Ishikawa (cell line): ENCODE data around the gene SFRP2.

Experiments
- CEBPB ChIP-seq: IDR thresholded peaks from 2 replicates; pipeline ENCODE4 v1.6.1; 2012
- CREB1 ChIP-seq: IDR thresholded peaks from 2 replicates; pipeline ENCODE4 v1.6.1; 2012; ENCODE audit warnings: low read depth
- EGR1 ChIP-seq: IDR thresholded peaks from 2 replicates; pipeline ENCODE4 v1.6.1; 2012
- EP300 ChIP-seq: IDR thresholded peaks from 2 replicates; pipeline ENCODE4 v1.6.1; 2012; ENCODE audit warnings: borderline replicate concordance
- FOXM1 ChIP-seq: IDR thresholded peaks from 2 replicates; pipeline ENCODE4 v1.6.1; 2012; ENCODE audit warnings: low read depth, borderline replicate concordance
- NFIC ChIP-seq: IDR thresholded peaks from 2 replicates; pipeline ENCODE4 v1.6.1; 2012
- RAD21 ChIP-seq: IDR thresholded peaks from 2 replicates; pipeline ENCODE4 v1.6.1; 2012; ENCODE audit warnings: low read depth
- TAF1 ChIP-seq: IDR thresholded peaks from 2 replicates; pipeline ENCODE4 v1.6.1; 2012; ENCODE audit warnings: low read depth, mild to moderate bottlenecking
- TCF12 ChIP-seq: IDR thresholded peaks from 2 replicates; pipeline ENCODE4 v1.6.1; 2012; ENCODE audit warnings: low read depth
- TEAD4 ChIP-seq: IDR thresholded peaks from 2 replicates; pipeline ENCODE4 v1.6.1; 2012
- YY1 ChIP-seq: IDR thresholded peaks from 2 replicates; pipeline ENCODE4 v1.6.1; 2012; ENCODE audit warnings: low read depth
- ZBTB7A ChIP-seq: IDR thresholded peaks from 2 replicates; pipeline ENCODE4 v1.6.1; 2012; ENCODE audit warnings: low read depth
- TF ChIP-seq, protein P1 (sequence below): IDR thresholded peaks from 2 replicates; pipeline ENCODE4 v1.6.1; 2012
- TF ChIP-seq, protein P2 (sequence below): IDR thresholded peaks from 2 replicates; pipeline ENCODE4 v1.6.1; 2012
- TF ChIP-seq, protein P3 (sequence below): IDR thresholded peaks from 2 replicates; pipeline ENCODE4 v1.6.1; 2012; ENCODE audit warnings: low read depth, mild to moderate bottlenecking

SFRP2 gene

DNA sequence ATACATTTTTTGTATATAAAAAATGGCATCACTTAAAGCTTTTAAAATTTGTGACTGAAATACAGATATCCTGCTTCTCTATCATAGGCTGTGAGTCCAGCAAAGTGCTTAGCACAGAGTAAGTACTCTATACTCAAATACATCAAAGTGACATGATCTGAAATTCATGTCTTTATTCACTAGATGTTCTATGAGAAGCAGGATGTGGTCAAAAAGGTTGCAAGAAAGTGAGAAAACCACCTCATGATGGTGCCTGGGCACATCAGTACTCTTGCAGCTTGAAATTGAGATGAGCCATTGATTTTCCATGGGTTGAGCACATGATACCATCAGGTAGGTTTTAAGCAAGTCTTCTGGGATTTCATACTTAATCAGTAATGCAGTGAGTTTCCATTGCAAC, 20.4 kb upstream of the SFRP2 start:
- TF ChIP-seq EGR1, result no peak
- no peak for TF ChIP-seq TEAD4

DNA sequence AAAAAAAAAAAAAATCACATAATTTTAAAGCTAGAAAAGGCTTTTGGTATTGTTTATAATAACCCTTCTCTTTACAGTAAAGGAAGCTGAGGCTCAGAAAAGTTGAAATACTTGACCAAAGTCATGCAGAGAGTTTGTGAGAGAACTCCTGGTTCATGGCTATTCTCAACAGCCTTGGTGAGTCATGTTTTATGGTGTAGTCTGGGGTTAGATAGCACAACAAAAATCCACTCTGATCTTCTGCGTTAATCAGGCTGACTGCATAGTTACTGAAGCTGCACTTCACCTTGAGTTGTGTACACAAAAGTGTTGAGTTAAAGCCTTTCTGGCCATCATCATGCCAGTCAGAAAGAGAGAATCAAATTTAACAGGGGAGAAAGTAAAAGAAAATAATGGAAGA, 19.3 kb upstream of the SFRP2 start:
- no peak for TF ChIP-seq EGR1
- TF ChIP-seq TCF12, result no peak
- TF ChIP-seq, protein P1, sequence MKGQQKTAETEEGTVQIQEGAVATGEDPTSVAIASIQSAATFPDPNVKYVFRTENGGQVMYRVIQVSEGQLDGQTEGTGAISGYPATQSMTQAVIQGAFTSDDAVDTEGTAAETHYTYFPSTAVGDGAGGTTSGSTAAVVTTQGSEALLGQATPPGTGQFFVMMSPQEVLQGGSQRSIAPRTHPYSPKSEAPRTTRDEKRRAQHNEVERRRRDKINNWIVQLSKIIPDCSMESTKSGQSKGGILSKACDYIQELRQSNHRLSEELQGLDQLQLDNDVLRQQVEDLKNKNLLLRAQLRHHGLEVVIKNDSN, result no peak
- TF ChIP-seq CREB1, result no peak
- no peak for TF ChIP-seq CEBPB
- TF ChIP-seq, protein P2, sequence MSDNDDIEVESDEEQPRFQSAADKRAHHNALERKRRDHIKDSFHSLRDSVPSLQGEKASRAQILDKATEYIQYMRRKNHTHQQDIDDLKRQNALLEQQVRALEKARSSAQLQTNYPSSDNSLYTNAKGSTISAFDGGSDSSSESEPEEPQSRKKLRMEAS, result no peak
- no peak for TF ChIP-seq NFIC
- TF ChIP-seq ZBTB7A, result no peak
- no peak for TF ChIP-seq RAD21
- TF ChIP-seq, protein P3, sequence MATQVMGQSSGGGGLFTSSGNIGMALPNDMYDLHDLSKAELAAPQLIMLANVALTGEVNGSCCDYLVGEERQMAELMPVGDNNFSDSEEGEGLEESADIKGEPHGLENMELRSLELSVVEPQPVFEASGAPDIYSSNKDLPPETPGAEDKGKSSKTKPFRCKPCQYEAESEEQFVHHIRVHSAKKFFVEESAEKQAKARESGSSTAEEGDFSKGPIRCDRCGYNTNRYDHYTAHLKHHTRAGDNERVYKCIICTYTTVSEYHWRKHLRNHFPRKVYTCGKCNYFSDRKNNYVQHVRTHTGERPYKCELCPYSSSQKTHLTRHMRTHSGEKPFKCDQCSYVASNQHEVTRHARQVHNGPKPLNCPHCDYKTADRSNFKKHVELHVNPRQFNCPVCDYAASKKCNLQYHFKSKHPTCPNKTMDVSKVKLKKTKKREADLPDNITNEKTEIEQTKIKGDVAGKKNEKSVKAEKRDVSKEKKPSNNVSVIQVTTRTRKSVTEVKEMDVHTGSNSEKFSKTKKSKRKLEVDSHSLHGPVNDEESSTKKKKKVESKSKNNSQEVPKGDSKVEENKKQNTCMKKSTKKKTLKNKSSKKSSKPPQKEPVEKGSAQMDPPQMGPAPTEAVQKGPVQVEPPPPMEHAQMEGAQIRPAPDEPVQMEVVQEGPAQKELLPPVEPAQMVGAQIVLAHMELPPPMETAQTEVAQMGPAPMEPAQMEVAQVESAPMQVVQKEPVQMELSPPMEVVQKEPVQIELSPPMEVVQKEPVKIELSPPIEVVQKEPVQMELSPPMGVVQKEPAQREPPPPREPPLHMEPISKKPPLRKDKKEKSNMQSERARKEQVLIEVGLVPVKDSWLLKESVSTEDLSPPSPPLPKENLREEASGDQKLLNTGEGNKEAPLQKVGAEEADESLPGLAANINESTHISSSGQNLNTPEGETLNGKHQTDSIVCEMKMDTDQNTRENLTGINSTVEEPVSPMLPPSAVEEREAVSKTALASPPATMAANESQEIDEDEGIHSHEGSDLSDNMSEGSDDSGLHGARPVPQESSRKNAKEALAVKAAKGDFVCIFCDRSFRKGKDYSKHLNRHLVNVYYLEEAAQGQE, result no peak
- TF ChIP-seq TEAD4, result no peak
- TF ChIP-seq YY1, result no peak
- TF ChIP-seq FOXM1, result no peak
- no peak for TF ChIP-seq EP300
- TF ChIP-seq TAF1, result no peak

DNA sequence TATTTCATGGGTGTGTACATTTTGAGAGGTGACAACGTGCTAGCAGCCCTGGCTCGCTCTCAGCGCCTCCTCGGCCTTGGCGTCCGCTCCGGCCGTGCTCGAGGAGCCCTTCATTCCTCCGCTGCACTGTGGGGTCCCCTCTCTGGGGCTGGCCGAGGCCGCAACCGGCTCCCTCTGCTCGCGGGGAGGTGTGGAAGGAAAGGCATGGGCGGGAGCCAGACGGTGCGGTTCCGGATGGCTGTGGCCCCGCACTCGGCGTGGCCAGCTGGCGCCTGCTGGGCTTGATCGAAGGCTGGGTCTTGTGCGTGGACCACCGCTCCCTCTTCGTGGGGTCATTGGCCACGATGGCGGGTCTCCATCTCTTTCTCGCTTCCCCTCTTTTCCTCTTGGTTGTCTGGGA, 17.2 kb upstream of the SFRP2 start:
- TF ChIP-seq, protein P3, result no peak
- TF ChIP-seq TCF12 (no peak), CEBPB (no peak), TEAD4 (no peak)

DNA sequence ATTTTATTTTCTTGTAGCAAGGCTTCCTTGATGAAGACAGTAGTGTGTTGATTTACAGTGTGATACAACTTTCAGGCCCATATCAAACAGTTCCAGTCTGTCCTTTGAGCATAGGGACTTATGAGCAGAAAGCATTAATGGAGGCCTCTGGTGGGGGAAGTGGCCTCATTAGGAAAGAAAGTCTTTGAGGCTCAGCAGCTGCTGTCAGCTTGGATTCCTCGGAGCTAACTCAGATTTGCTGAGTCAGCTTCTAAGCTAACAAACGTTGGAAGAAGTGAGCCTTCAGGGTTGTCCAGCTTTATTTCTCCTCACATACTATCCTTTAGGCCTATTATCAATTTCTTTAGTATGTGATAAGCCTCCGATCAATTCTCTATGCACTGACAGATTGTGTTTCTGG, 15.8 kb upstream of the SFRP2 start:
- TF ChIP-seq, protein P1, result no peak
- TF ChIP-seq TCF12 (no peak), CEBPB (no peak), NFIC (no peak), TEAD4 (no peak), ZBTB7A (no peak)
- TF ChIP-seq, protein P3, result no peak

DNA sequence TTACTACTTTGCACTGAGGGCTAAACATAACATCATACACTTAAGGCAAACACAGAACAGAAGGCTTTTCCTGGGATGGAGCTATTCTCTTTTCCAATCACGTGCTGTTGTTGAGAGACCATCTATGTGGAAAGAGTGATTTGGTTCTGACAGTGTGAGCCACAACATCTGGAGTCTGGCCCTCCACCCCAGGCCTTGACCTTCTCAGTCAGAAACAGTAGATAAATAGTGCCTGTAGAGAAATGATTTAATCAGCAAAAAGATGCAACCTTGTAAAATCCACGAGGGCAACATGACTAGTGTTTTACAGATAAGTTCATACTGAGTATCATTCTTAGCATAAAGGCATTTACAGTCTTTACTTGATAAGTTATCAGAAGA, 10.8 kb upstream of the SFRP2 start:
- TF ChIP-seq RAD21, result no peak
- TF ChIP-seq CEBPB, result no peak
- TF ChIP-seq, protein P2, result no peak
- no peak for TF ChIP-seq YY1
- no peak for TF ChIP-seq TCF12
- TF ChIP-seq EGR1, result no peak
- TF ChIP-seq, protein P3, result no peak
- TF ChIP-seq NFIC, result no peak
- TF ChIP-seq EP300, result no peak
- TF ChIP-seq, protein P1, result no peak
- no peak for TF ChIP-seq TAF1
- no peak for TF ChIP-seq FOXM1
- TF ChIP-seq CREB1, result no peak
- TF ChIP-seq TEAD4, result no peak
- TF ChIP-seq ZBTB7A, result no peak
